Skeletal muscle tissue (tissue), 4 donors: ENCODE data around the gene C1QB. TPM values are rescaled to one million over a fixed set of nuclear protein-coding genes. Genes with fewer than 3 reads are reported as not detected.

Source experiments
- H3K27ac ChIP-seq: one replicate; pipeline ENCODE4 v1.7.0; 2013; ENCODE audit warnings: mild to moderate bottlenecking, low read depth, low read length, inconsistent platforms
- H3K27me3 ChIP-seq, 3 donors: one replicate each; pipeline ENCODE4 v1.7.0; 2013; ENCODE audit warnings: low read length in 3 of 3; ENCODE audit not compliant: control insufficient read depth in 3 of 3, insufficient read depth in 3 of 3
- H3K36me3 ChIP-seq, 3 donors: one replicate each; pipeline ENCODE4 v1.7.0; 2013; ENCODE audit warnings: low read length in 3 of 3; ENCODE audit not compliant: control insufficient read depth in 3 of 3, insufficient read depth in 3 of 3
- H3K4me1 ChIP-seq, 3 donors: one replicate each; pipeline ENCODE4 v1.7.0; 2013; ENCODE audit warnings: low read length in 3 of 3, mild to moderate bottlenecking in 3 of 3; ENCODE audit not compliant: control insufficient read depth in 3 of 3, insufficient read depth in 3 of 3
- H3K4me3 ChIP-seq, 3 donors: one replicate each; pipeline ENCODE4 v1.7.0; 2013; ENCODE audit warnings: low read length in 3 of 3
- H3K9ac ChIP-seq, 3 donors: one replicate each; pipeline ENCODE4 v1.7.0; 2013; ENCODE audit warnings: low read length in 3 of 3, mild to moderate bottlenecking in 3 of 3, moderate library complexity in 2 of 3, low read depth in 1 of 3
- H3K9me3 ChIP-seq, 3 donors: one replicate each; pipeline ENCODE4 v1.7.0; 2013; ENCODE audit warnings: low read length in 3 of 3; ENCODE audit not compliant: control insufficient read depth in 3 of 3
- total RNA-seq: library from RNA; depleted of rRNA; stranded (reverse); fragments of >200 nt; gene quantifications from one replicate; pipeline ENCODE4 v1.2.3, GENCODE V29; 2014
- donor health status: Osteomylitis.

C1QB gene
- total RNA-seq, 1 donor from 2014 or later: 18.3 TPM

- no peak overlapping the region for H3K4me3 ChIP-seq
- no peak overlapping the region for H3K27ac ChIP-seq
- no peak overlapping the region for H3K9ac ChIP-seq
- H3K36me3 ChIP-seq: no peaks in the 10 kb centered on the region
- H3K27me3 ChIP-seq: peaks cover 44 to 54% (median 48%) of the 10 kb centered on the region in 3 donors
- no peaks in the 10 kb centered on the region for H3K4me1 ChIP-seq
- H3K9me3 ChIP-seq: no peaks in the 10 kb centered on the region
Measured at GRCh38 chr1:22629886-22630285, 23.1 kb upstream of the C1QB start.

GRCh38 chr1:22633697-22634463, 19.2 kb upstream of the C1QB start:
- Histone ChIP-seq H3K9ac (no peak overlapping the region), H3K27me3 (peaks cover 9 to 26% (median 25%) of the 10 kb centered on the region in 3 donors), H3K9me3 (no peaks in the 10 kb centered on the region), H3K36me3 (no peaks in the 10 kb centered on the region), H3K27ac (no peak overlapping the region), H3K4me1 (no peaks in the 10 kb centered on the region), H3K4me3 (no peak overlapping the region)

GRCh38 chr1:22635436-22635835, 17.6 kb upstream of the C1QB start:
- Histone ChIP-seq H3K27ac (no peak overlapping the region), H3K27me3 (peaks cover 6 to 26% (median 16%) of the 10 kb centered on the region in 3 donors), H3K9me3 (no peaks in the 10 kb centered on the region), H3K4me3 (no peak overlapping the region), H3K9ac (no peak overlapping the region), H3K36me3 (no peaks in the 10 kb centered on the region), H3K4me1 (no peaks in the 10 kb centered on the region)

- H3K27ac ChIP-seq: no peak within 1 kb of the TSS
- H3K9ac ChIP-seq: no peak within 1 kb of the TSS
- H3K27me3 ChIP-seq: peaks cover 6 to 29% (median 14%) of the 10 kb centered on the region in 3 donors
- no peaks in the 10 kb centered on the region for H3K36me3 ChIP-seq
- H3K4me3 ChIP-seq: peak within 1 kb of the TSS; percentile 22 to 43 (median 32)
- H3K9me3 ChIP-seq: no peaks in the 10 kb centered on the region
- no peaks in the 10 kb centered on the region for H3K4me1 ChIP-seq
Measured at GRCh38 chr1:22636353-22636752, 16.7 kb upstream of the C1QB start, which contains the start of gene C1QA. TSS of gene C1QA (plus strand) at chr1:22636628. CDS start at chr1:22637617, 989 bp downstream.

- Histone ChIP-seq H3K4me1 (peaks cover 0 to 4% (median 3%) of the 10 kb centered on the region in 3 donors), H3K9me3 (no peaks in the 10 kb centered on the region), H3K9ac (no peak overlapping the region), H3K36me3 (no peaks in the 10 kb centered on the region), H3K27ac (no peak overlapping the region), H3K27me3 (peaks cover 6 to 29% (median 11%) of the 10 kb centered on the region in 3 donors), H3K4me3 (peak overlapping the region in 2 of 3 donors; percentile 32 to 43)
Measured at GRCh38 chr1:22636927-22637326, 16.1 kb upstream of the C1QB start.

- Histone ChIP-seq H3K9ac (no peak overlapping the region), H3K4me1 (peaks cover 2 to 4% (median 4%) of the 10 kb centered on the region in 3 donors), H3K9me3 (no peaks in the 10 kb centered on the region), H3K36me3 (no peaks in the 10 kb centered on the region), H3K27ac (no peak overlapping the region), H3K4me3 (no peak overlapping the region), H3K27me3 (peaks cover 6 to 33% (median 20%) of the 10 kb centered on the region in 3 donors)
Measured at GRCh38 chr1:22637907-22638445, 15.1 kb upstream of the C1QB start.

GRCh38 chr1:22638476-22639234, 14.4 kb upstream of the C1QB start:
- H3K9ac ChIP-seq: no peak overlapping the region
- no peaks in the 10 kb centered on the region for H3K9me3 ChIP-seq
- peaks cover 2 to 4% (median 4%) of the 10 kb centered on the region in 3 donors for H3K4me1 ChIP-seq
- peak overlapping the region in 1 of 3 donors; percentile 7 for H3K4me3 ChIP-seq
- H3K36me3 ChIP-seq: no peaks in the 10 kb centered on the region
- H3K27ac ChIP-seq: no peak overlapping the region
- H3K27me3 ChIP-seq: peaks cover 6 to 34% (median 17%) of the 10 kb centered on the region in 3 donors

- peaks cover 6 to 34% (median 17%) of the 10 kb centered on the region in 3 donors for H3K27me3 ChIP-seq
- no peak overlapping the region for H3K27ac ChIP-seq
- H3K9ac ChIP-seq: no peak overlapping the region
- H3K36me3 ChIP-seq: no peaks in the 10 kb centered on the region
- peak overlapping the region in 1 of 3 donors; percentile 7 for H3K4me3 ChIP-seq
- no peaks in the 10 kb centered on the region for H3K9me3 ChIP-seq
- peaks cover 2 to 4% (median 4%) of the 10 kb centered on the region in 3 donors for H3K4me1 ChIP-seq
Measured at GRCh38 chr1:22639286-22639685, 13.8 kb upstream of the C1QB start.

- H3K9ac ChIP-seq: no peak overlapping the region
- no peak overlapping the region for H3K27ac ChIP-seq
- no peaks in the 10 kb centered on the region for H3K36me3 ChIP-seq
- peaks cover 0 to 30% (median 19%) of the 10 kb centered on the region in 3 donors for H3K27me3 ChIP-seq
- no peaks in the 10 kb centered on the region for H3K9me3 ChIP-seq
- H3K4me3 ChIP-seq: no peak overlapping the region
- H3K4me1 ChIP-seq: peaks cover 2 to 4% (median 4%) of the 10 kb centered on the region in 3 donors
Measured at GRCh38 chr1:22641247-22641646, 11.8 kb upstream of the C1QB start.
